GM20431 (cell line): ENCODE measurements around the gene TUBB4A.

Source experiments
- in situ Hi-C: fragments of 300-500 bp; cut with MseI, MboI; formaldehyde crosslinking; loops from one replicate; pipeline ENCODE4 v1.15.0; 2020; ENCODE audit warnings: low sequenced_read_pairs; ENCODE audit not compliant: unreplicated experiment

TUBB4A gene

DNA sequence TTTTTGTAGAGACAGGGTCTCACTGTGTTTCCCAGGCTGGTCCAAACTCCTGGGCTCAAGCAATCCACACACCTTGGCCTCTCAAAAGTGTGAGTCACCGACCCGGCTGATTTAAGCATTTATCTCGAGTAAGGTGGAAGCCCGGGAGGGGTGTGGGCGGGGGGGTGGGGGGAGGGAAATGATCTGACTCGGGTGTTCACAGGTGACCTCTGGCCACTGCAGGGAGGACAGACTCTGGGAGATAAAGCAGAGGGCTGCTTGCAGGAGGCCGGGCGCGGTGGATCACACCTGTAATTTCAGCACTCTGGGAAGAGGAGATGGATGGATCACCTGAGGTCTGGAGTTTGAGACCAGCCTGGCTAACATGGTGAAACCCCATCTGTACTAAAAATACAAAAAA lies 28.5 kb downstream of the TUBB4A start:
- in situ Hi-C loops, result no loop called here

GRCh38 chr19:6472713-6473112 lies 29.4 kb downstream of the TUBB4A start:
- in situ Hi-C loops, result no loop called here

DNA sequence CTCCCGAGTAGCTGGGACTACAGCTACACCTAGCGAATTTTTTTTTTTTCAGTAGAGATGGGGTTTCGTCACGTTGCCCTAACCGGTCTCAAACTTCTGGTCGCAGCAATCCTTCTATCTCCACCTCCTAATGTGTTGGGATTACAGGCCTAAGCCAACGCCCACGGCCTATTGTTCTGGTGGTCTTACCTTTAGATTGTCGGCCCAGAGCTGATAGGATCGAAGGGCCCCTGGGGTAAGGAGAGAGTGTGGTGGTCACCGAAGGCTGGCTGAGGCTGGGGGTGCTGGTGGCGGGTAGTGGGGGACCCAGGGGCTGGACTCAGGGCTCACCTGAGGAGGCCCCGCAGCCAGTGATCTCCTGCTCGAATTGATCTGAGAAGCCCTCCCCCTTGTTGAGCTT lies 31.0 kb downstream of the TUBB4A start:
- in situ Hi-C loops, result no loop called here

- in situ Hi-C loops, result no loop called here
Observed at GRCh38 chr19:6470173-6470572, 31.9 kb downstream of the TUBB4A start.

- in situ Hi-C loops, result no loop called here
Observed at GRCh38 chr19:6467384-6467783, 34.7 kb downstream of the TUBB4A start.

DNA sequence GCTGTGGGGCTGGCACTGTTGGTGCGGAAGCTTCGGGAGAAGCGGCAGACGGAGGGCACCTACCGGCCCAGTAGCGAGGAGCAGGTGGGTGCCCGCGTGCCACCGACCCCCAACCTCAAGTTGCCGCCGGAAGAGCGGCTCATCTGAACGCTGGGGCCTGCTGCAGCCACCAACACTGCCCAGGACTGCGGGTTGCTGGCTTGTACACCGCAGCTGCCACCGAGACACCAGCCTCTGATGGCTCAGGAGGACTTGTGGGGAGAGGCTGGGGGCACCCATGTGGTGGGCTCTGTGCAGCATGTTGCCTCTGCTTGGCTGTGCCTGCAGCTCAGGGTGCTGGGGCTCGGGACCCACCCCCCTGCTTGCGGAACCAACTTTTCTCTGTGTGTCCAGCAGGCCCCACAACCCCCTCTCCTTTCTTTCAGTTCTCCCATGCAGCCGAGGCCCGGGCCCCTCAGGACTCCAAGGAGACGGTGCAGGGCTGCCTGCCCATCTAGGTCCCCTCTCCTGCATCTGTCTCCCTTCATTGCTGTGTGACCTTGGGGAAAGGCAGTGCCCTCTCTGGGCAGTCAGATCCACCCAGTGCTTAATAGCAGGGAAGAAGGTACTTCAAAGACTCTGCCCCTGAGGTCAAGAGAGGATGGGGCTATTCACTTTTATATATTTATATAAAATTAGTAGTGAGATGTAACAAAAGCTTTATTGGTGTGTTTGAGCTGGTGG lies 35.4 kb downstream of the TUBB4A start:
- in situ Hi-C loops, result no loop called here

DNA sequence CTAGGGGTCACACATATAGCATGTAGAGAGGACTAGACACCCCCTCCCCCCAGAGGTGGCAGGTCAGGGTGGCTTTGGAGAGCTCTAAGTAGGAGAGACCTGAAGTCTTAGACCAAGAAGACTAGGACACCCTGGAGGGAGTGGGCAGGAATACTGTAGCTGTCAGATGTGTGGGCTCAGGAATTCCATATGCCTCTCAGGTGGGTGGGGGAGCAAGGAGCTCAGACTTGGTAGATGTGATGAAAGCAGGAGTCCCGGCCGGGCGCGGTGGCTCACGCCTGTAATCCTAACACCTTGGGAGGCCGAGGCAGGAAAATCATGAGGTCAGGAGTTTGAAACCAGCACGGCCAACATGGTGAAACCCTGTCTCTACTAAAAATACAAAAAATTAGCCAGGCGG lies 36.4 kb downstream of the TUBB4A start:
- in situ Hi-C loops, result no loop called here

DNA sequence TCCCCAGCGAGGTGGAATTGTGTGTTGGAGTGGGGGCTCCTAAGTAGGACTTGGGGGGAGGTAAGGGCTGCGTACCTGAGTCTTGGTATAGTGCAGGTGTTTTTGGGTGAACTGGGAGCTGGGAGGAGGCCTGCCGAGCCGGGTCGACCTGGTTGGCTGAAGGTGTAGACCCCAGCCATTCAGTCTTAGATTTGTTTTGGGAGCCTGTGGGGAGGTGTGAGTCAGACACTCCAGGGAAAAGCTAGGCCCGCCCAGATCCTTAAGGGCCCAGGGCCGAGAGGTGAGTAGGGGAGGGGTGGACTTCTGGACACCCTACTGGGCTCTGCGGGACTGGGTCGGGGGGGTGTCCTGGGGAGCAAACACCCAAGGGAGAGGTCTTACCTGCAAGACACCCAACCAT lies 37.1 kb downstream of the TUBB4A start:
- in situ Hi-C loops, result no loop called here

GRCh38 chr19:6464070-6464873 lies 37.8 kb downstream of the TUBB4A start, which contains the start of gene CRB3:
TSS of gene CRB3 (plus strand) at chr19:6464271. CDS start at chr19:6464702, 431 bp downstream.
- in situ Hi-C loops, result no loop called here

DNA sequence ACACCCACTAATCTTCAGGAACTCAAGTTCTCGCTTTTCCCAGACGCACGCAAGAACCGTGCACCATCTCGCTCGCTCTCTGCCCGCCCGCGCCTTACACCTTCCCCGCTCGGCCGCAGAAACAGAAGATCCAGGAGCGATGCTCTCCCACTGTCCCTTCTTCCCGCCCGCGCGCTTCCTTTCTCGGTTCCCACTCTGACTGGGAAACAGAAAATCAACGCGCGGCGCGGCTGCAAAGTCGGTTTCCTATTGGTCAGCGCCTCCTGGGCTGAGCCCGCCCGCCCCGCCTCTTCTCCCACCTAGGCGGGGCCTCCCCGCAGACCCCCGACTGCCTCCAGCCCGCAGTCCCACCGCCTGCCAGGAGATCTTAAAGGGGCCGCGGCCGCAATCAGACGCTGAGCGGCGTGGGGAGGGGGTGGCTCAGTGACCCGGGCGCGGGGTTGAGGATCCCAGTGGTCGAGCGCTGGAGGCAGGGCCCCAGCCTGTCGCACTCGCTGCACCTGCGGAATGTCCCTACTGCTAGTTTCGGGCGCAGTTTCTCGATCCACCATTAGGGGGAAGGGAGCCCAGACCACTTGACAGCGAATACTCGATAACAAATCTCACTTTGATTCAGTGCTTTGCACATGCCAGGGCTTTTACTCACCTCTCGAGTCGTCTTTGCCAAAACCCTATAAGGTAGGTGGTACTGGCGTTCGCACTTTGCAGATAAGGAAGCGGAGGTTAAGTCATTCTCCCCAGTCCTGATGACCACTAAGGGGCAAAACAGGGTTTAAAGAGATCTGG lies 41.8 kb downstream of the TUBB4A start:
- in situ Hi-C loops, result no loop called here

- in situ Hi-C loops, result no loop called here
Observed at GRCh38 chr19:6459262-6460098, 42.6 kb downstream of the TUBB4A start, which contains the start of gene SLC25A23. TSS of gene SLC25A23 (minus strand) at chr19:6459792. CDS start at chr19:6459628, 164 bp downstream.

DNA sequence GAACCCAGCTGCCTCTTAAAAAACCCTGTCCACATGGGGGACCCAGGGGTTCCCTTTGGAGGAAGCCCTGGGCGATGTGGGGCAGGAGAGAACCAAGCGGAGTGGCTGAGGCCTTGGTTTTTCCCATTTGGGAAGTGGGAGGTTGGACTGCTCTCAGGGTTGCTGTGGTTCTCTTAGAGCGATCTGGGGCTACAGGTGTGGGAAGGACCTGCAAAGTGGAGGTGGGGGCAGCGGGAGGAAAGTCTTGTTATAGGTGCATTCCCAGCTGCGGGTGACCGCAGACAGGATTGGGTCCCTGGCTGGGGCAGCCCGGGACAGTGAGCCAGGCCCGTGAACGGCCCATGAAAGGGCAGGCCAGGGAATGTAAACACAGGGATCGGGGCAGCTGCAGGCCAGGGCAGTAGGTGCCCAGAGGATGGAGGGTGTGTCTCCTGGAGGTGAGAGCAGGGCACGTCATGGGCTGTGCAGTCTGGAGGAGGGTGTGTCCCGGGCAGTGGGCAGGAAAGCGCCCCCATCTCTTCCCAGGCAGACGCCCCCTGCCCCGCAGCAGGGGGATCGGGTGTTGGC lies 43.3 kb downstream of the TUBB4A start:
- in situ Hi-C loops, result no loop called here

GRCh38 chr19:6457958-6458694 lies 44.0 kb downstream of the TUBB4A start:
- in situ Hi-C loops, result no loop called here

DNA sequence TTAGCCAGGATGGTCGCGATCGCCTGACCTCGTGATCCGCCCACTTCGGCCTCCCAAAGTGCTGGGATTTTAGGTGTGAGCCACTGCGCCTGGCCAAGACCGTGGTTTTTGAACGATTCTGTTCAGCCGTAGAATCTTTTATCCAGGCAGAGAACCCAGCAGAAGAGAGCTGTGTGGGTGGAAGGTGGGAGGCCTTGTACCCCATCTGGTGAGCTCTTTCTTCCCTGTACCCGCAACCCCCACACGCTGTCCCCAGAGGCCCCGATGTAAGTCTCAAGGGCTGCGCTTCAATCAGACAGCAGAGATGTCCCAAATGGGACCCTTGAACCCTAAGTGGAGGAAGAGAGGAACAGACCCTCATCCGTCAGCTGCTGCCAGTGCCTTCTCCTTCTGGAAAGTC lies 46.2 kb downstream of the TUBB4A start:
- in situ Hi-C loops, result no loop called here

DNA sequence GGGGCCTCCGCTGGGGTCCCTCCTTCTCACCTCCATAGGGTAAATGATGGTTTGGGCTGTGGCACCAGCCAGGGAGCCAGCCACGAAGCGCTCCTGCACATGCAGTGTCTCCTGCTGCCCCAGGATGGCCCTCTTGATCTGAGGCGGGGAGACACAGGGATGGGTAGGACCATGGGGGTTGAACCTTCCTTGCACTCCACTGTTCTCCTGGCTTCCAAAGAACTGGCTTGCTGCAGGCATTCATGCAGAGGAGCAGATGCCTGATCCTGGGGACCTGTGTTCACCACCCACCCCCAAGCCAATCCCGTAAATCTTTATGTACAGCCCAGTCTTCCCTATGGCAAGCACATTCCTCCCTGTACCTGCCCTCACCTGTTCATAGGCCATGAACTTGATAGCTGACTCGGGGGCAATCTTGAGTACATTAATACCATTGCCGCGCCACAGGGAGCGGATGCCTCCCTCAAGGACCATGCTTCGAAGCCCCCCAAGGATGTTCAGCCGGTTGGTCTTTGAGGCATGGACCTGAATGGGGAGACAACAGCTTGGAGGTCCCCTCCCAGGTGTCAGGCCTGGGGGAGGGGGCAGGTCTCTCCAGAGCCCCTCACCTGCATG lies 48.1 kb downstream of the TUBB4A start:
- in situ Hi-C loops, result no loop called here

DNA sequence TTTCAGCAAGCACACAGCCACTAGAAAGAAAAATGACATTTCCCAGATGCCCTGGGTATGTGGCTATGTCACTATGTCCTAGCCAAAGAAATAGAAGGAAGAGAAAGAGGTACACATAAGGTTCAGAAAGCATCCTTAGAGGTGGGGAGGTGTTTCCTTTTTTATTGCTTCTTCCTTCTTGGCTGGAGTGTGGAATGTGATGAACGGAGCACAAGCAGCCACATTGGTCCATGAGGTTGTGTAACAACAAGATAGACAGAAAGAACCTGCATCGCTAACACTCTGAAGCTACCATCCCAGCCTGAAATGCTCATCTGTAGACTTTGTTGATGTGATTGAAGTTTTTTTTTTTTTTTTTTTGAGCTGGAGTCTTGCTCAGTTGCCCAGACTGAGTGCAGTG lies 49.2 kb downstream of the TUBB4A start:
- in situ Hi-C loops, result no loop called here

DNA sequence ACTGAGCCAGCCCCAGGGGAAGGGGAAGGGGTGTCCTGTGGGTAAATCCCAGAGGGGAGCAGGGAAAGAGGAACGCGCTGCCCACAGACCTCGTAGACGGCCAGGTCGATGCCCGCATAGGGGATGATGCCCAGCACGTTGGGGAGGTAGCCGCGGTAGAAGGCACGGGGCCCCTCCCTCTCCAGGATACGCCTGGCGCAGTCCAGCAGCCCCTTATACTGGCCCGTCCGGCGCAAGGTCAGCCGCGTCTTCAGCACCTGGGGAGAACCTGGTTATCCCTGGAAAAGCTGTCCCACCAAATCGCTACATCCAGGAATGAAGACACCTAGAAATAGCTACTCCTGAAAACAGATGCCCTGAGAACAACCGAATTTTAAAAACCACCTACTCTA lies 49.9 kb downstream of the TUBB4A start:
- in situ Hi-C loops, result no loop called here

DNA sequence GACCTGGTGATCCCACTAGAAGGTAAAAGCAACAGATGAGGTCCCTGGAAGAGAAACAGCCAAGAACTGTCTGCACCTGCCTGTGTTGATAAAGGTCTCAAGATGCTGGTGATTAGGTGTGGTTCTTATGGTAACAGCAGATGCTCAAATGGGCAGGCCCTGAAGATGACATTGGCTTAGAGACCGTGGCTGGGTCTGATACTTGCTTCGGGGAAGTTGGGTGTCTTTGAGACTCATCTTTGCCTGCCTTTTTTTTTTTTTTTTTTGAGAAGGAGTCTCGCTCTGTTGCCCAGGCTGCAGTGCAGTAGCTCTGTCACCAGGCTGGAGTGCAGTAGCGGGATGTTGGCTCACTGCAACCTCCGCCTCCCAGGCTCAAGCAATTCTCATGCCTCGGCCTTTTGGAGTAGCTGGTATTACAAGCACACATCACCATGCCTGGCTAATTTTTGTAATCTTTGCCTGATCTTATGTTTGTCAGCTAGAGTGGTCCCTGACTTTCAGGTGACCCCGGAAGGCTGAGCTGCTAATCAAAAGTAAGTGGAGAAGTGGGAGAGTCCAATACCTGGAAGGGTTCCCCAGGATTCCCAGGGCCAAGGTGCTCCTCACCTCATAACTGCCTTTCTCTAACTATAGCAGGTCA lies 50.4 kb downstream of the TUBB4A start:
- in situ Hi-C loops, result no loop called here
